ENCODE data around the gene SLC4A8.
A peak's percentile ranks its signal among the peaks of the same experiment; 100 is the strongest.

The SLC4A8 gene

GRCh38 chr12:51404627-51405026 lies 20.0 kb upstream of the SLC4A8 start:
- Histone ChIP-seq H3K36me3 (ENCODE audit: insufficient read depth, low read length) (no peaks in the 10 kb centered on the region), H3K9ac (ENCODE audit: low read depth, low read length) (no peak overlapping the region), H3K4me1 (ENCODE audit: insufficient read depth, low read length) (no peaks in the 10 kb centered on the region), H3K9me3 (ENCODE audit: control insufficient read depth, insufficient read depth, low read length) (no peaks in the 10 kb centered on the region)

DNA sequence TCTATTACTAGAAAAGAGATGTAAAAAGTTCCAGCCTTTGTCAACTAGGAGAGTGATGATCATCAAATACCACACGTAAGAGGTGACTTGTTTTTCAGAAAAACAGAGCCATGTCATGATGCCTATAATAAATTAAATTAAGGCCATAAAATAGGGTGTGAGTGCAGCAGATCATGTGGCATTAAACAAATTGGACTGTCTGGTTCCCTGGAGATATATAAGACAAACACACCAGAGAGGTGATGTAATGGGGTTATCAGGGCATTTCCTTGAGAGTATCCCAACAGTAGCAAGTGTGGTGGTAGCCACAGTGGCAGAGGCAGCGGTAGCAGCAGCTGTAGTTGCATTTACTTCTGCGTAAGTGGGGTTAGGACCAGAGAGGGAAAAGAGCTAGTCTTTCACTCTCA lies 18.8 kb upstream of the SLC4A8 start:
- Histone ChIP-seq H3K4me1 (ENCODE audit: insufficient read depth, low read length) (no peaks in the 10 kb centered on the region), H3K9me3 (ENCODE audit: control insufficient read depth, insufficient read depth, low read length) (no peaks in the 10 kb centered on the region), H3K36me3 (ENCODE audit: insufficient read depth, low read length) (no peaks in the 10 kb centered on the region), H3K9ac (ENCODE audit: low read depth, low read length) (no peak overlapping the region)

- no peaks in the 10 kb centered on the region for H3K9me3 ChIP-seq (ENCODE audit: control insufficient read depth, insufficient read depth, low read length)
- H3K9ac ChIP-seq (ENCODE audit: low read depth, low read length) = no peak overlapping the region
- no peaks in the 10 kb centered on the region for H3K4me1 ChIP-seq (ENCODE audit: insufficient read depth, low read length)
- H3K36me3 ChIP-seq (ENCODE audit: insufficient read depth, low read length) = no peaks in the 10 kb centered on the region
These were observed 18.3 kb upstream of the SLC4A8 start for GRCh38 chr12:51406290-51406689.

- Histone ChIP-seq H3K9ac (ENCODE audit: low read depth, low read length) (no peak overlapping the region), H3K36me3 (ENCODE audit: insufficient read depth, low read length) (no peaks in the 10 kb centered on the region), H3K9me3 (ENCODE audit: control insufficient read depth, insufficient read depth, low read length) (no peaks in the 10 kb centered on the region), H3K4me1 (ENCODE audit: insufficient read depth, low read length) (no peaks in the 10 kb centered on the region)
These were observed 17.8 kb upstream of the SLC4A8 start for GRCh38 chr12:51406859-51407258.

GRCh38 chr12:51407604-51408003 lies 17.0 kb upstream of the SLC4A8 start:
- H3K9me3 ChIP-seq (ENCODE audit: control insufficient read depth, insufficient read depth, low read length) = no peaks in the 10 kb centered on the region
- H3K36me3 ChIP-seq (ENCODE audit: insufficient read depth, low read length) = no peaks in the 10 kb centered on the region
- no peak overlapping the region for H3K9ac ChIP-seq (ENCODE audit: low read depth, low read length)
- no peaks in the 10 kb centered on the region for H3K4me1 ChIP-seq (ENCODE audit: insufficient read depth, low read length)

GRCh38 chr12:51409846-51410245 lies 14.8 kb upstream of the SLC4A8 start:
- H3K9me3 ChIP-seq (ENCODE audit: control insufficient read depth, insufficient read depth, low read length) = no peaks in the 10 kb centered on the region
- no peak overlapping the region for H3K9ac ChIP-seq (ENCODE audit: low read depth, low read length)

GRCh38 chr12:51413149-51413548 lies 11.5 kb upstream of the SLC4A8 start:
- 0 out of 2 replicates have a peak, but pooled peaks cover 2% of the 10 kb centered on the region for H3K4me1 ChIP-seq (ENCODE audit: insufficient read depth, low read length)
- no peaks in the 10 kb centered on the region for H3K36me3 ChIP-seq (ENCODE audit: insufficient read depth, low read length)
- H3K9me3 ChIP-seq (ENCODE audit: control insufficient read depth, insufficient read depth, low read length) = no peaks in the 10 kb centered on the region
- H3K9ac ChIP-seq (ENCODE audit: low read depth, low read length) = no peak overlapping the region

More at GRCh38 chr12:51409846-51410245, 14.8 kb upstream of the SLC4A8 start:
- H3K4me1 ChIP-seq (ENCODE audit: insufficient read depth, low read length) = no peaks in the 10 kb centered on the region
- H3K36me3 ChIP-seq (ENCODE audit: insufficient read depth, low read length) = no peaks in the 10 kb centered on the region

DNA sequence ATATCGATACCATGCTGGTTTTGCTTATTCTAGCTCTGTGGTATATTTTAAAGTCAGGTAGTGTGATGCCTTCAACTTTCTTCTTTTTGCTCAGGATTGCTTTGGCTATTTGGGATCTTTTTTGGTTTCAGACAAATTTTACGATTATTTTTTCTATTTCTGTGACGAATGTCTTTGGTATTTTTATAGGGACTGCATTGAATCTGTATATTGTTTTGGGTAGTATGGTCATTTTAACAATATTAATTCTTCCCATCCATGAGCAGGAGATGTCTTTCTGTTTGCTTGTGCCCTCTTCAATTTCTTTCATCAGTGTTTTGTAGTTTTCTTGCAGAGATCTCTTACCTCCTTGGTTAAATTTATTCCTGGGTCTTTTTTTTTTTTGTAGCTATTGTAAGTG lies 10.8 kb upstream of the SLC4A8 start:
- H3K9me3 ChIP-seq (ENCODE audit: control insufficient read depth, insufficient read depth, low read length) = no peaks in the 10 kb centered on the region
- peaks cover 7% of the 10 kb centered on the region; the same call in 1 of the 2 replicates for H3K4me1 ChIP-seq (ENCODE audit: insufficient read depth, low read length)
- no peak overlapping the region for H3K9ac ChIP-seq (ENCODE audit: low read depth, low read length)
- no peaks in the 10 kb centered on the region for H3K36me3 ChIP-seq (ENCODE audit: insufficient read depth, low read length)

- no peak overlapping the region for H3K9ac ChIP-seq (ENCODE audit: low read depth, low read length)
- H3K9me3 ChIP-seq (ENCODE audit: control insufficient read depth, insufficient read depth, low read length) = no peaks in the 10 kb centered on the region
- H3K36me3 ChIP-seq (ENCODE audit: insufficient read depth, low read length) = no peaks in the 10 kb centered on the region
- H3K4me1 ChIP-seq (ENCODE audit: insufficient read depth, low read length) = peaks cover 25% of the 10 kb centered on the region
These were observed 8.7 kb upstream of the SLC4A8 start for GRCh38 chr12:51415931-51416330.

GRCh38 chr12:51417826-51418225 lies 6.8 kb upstream of the SLC4A8 start:
- peaks cover 28% of the 10 kb centered on the region for H3K4me1 ChIP-seq (ENCODE audit: insufficient read depth, low read length)
- no peaks in the 10 kb centered on the region for H3K36me3 ChIP-seq (ENCODE audit: insufficient read depth, low read length)
- H3K9ac ChIP-seq (ENCODE audit: low read depth, low read length) = no peak overlapping the region
- no peaks in the 10 kb centered on the region for H3K9me3 ChIP-seq (ENCODE audit: control insufficient read depth, insufficient read depth, low read length)

DNA sequence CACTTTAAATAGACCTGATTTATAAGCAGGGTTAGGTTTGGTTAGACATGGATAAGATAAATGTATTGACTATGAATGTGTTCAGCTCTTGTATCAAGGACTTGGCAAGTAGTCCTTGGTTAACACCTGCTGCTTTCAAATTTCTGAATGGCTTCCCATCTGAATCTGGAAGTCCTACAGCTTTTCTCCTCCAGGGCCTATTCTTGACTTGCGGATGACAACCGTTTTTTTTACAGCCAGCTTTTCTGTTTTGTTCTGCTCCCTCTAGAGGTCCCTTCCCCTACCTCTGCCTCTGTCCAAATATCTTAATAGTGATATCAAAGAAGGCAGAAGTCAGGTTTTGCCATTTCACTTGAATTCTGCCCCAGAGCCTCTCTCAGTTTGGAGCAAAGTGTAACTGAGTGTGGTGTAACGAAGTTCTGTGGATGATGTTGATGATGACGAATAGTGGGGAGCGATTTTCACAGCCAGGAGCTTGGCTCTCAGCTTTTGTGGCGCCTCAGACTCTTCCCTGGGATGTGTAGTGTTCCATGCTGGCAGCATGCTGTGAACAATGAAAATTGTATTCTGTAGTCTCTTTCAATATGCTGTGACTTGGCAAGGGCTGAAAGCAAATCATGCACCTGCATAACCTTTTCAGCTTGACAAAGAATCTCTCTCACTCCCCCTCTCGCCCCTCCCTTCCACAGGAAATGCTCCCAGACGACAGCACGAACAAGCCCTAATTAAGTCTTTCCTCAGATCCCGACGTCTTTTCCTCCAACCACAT lies 5.0 kb upstream of the SLC4A8 start:
- H3K9ac ChIP-seq (ENCODE audit: low read depth, low read length) = 0 out of 2 replicates have a peak overlapping the region, but pooled peaks have one; percentile 3
- H3K9me3 ChIP-seq (ENCODE audit: control insufficient read depth, insufficient read depth, low read length) = no peaks in the 10 kb centered on the region
- peaks cover 33% of the 10 kb centered on the region for H3K4me1 ChIP-seq (ENCODE audit: insufficient read depth, low read length)
- H3K36me3 ChIP-seq (ENCODE audit: insufficient read depth, low read length) = no peaks in the 10 kb centered on the region

DNA sequence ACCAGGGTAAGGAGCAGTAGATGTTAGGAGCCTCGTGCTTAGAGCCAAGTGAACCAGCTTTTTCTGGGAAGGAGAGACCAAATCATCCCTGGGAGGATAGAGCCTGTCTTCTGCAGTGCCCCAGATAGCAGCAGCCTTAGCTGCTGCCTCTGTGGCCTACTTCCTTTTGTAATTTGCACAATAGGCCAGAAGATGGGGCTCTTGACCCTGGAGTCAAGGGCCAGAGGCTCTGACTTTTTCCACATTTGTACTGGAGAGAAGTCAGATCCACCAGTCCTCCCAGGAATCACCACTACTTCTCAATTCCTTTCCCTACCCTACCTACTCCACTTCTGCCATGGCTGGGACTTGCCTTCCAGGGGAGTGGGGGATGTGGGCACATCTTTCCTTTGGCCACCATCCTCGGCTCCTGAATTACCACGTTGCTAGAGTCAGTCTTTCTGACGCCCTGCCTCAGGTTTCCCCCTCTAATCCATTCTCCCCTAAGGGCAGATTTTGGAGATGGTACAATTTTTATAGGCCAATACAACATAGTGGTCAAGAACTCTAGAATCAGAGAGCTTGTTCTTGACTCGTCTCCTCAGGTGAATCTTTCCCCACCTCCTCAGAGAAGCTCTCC lies 3.3 kb upstream of the SLC4A8 start:
- H3K9me3 ChIP-seq (ENCODE audit: control insufficient read depth, insufficient read depth, low read length) = no peaks in the 10 kb centered on the region
- H3K4me1 ChIP-seq (ENCODE audit: insufficient read depth, low read length) = peaks cover 39% of the 10 kb centered on the region
- H3K36me3 ChIP-seq (ENCODE audit: insufficient read depth, low read length) = no peaks in the 10 kb centered on the region
- H3K9ac ChIP-seq (ENCODE audit: low read depth, low read length) = no peak overlapping the region

DNA sequence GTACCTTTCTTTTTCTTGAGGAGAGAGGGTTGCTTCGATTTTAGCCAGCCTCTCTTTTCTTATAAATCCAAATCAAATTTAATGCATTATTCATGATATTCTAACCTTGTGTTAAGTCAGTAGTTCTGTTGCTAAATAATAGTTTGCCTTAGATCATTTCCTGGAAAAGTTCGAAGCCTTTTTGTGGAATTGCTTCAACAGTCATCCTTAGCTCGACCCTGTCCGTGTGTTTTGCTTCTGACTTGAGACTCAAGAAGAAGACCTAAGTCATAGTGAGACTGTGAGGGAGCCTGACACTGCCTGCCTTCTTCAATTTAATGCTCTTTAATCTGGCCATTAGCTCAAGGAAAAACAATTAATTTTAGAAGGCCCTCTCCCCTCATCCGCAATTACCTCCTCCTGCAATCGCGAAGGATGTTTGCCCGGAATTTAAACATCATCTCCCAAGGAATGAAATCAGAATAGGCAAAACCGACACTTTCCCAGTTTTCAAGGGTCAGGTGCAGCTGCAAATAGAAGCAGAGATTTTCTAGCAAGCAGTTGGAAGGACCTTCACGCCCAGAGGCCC lies 453 bp upstream of the SLC4A8 start:
- H3K4me1 ChIP-seq (ENCODE audit: insufficient read depth, low read length) = peaks cover 28% of the 10 kb centered on the region
- H3K9me3 ChIP-seq (ENCODE audit: control insufficient read depth, insufficient read depth, low read length) = no peaks in the 10 kb centered on the region
- no peak overlapping the region; the same call in 1 of the 2 replicates for H3K9ac ChIP-seq (ENCODE audit: low read depth, low read length)
- no peaks in the 10 kb centered on the region for H3K36me3 ChIP-seq (ENCODE audit: insufficient read depth, low read length)

DNA sequence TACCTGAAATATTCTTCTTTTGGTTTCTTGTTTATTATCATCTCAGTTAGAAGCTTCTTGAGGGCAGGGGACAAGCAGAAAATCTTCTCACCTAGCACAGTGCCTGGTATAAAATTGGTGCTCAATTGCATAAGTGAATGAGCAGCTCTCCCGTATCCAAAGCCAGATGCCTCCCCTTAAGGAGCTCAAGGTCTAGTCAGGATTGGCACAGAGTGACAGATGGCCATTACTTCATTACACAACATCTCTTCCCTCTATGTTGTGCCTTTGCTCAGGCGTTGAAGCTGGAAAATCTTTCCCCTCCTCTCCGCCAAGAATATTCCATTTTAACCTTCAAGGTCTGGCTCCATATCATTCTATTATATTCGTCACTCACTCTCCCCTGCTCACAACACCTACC lies 3.6 kb downstream of the SLC4A8 start:
- no peaks in the 10 kb centered on the region for H3K36me3 ChIP-seq (ENCODE audit: insufficient read depth, low read length)
- peaks cover 15% of the 10 kb centered on the region for H3K4me1 ChIP-seq (ENCODE audit: insufficient read depth, low read length)
- no peaks in the 10 kb centered on the region for H3K9me3 ChIP-seq (ENCODE audit: control insufficient read depth, insufficient read depth, low read length)
- no peak overlapping the region for H3K9ac ChIP-seq (ENCODE audit: low read depth, low read length)

- Histone ChIP-seq H3K9ac (ENCODE audit: low read depth, low read length) (no peak overlapping the region), H3K4me1 (ENCODE audit: insufficient read depth, low read length) (peaks cover 24% of the 10 kb centered on the region), H3K9me3 (ENCODE audit: control insufficient read depth, insufficient read depth, low read length) (no peaks in the 10 kb centered on the region), H3K36me3 (ENCODE audit: insufficient read depth, low read length) (no peaks in the 10 kb centered on the region)
These were observed 5.1 kb downstream of the SLC4A8 start for GRCh38 chr12:51429700-51430099.
